Transverse colon (tissue), 4 donors: Measurements from ENCODE around the gene GAS2L1.

Experiments
- CTCF ChIP-seq, 5 experiments: fragments of 200-600 bp in 3 of 5; fragments of 450-650 bp in 2 of 5; sonication (generic) in 3 of 5; IDR thresholded peaks; 1 replicate in 2 of 5; 2 replicates in 3 of 5; pipeline ENCODE4 v1.5.1; 2016 to 2017; ENCODE audit warnings: antibody characterized with exemption in 5 of 5, inconsistent platforms in 3 of 5, mild to moderate bottlenecking in 2 of 5, moderate library complexity in 1 of 5
- POLR2A ChIP-seq: fragments of 450-650 bp; IDR thresholded peaks from one replicate; pipeline ENCODE4 v1.6.1; 2016; ENCODE audit warnings: antibody characterized with exemption, mild to moderate bottlenecking, moderate library complexity
- POLR2AphosphoS5 ChIP-seq, 3 donors: sonication (generic); formaldehyde crosslinking; IDR thresholded peaks; one replicate each; pipeline ENCODE4 v1.6.1; 2016; ENCODE audit warnings: antibody characterized with exemption in 3 of 3

- no peak for TF ChIP-seq CTCF (IDR thresholded peaks at IDR 0.05)
- TF ChIP-seq POLR2AphosphoS5 (IDR thresholded peaks at IDR 0.05): no peak
- TF ChIP-seq POLR2A: no peak
Observed at GRCh38 chr22:29300807-29301601, 5.4 kb upstream of the GAS2L1 start.
